OCI-LY1 (cell line): ENCODE results near the gene TIPRL.

Experiments
- H2AFZ ChIP-seq: fragments of 200-600 bp; sonication (generic), shearing (Covaris generic); 2 replicates; pipeline ENCODE4 v1.6.0; 2014; ENCODE audit warnings: antibody characterized with exemption, mild to moderate bottlenecking, low read length
- H3F3A ChIP-seq: fragments of 200-600 bp; sonication (generic), shearing (Covaris generic); 2 replicates; pipeline ENCODE4 v1.6.0; 2014; ENCODE audit warnings: mild to moderate bottlenecking, antibody characterized with exemption, low read length, moderate library complexity; ENCODE audit not compliant: insufficient read depth
- H3K27ac ChIP-seq: fragments of 200-600 bp; sonication (generic); 2 replicates; pipeline ENCODE4 v1.5.1; 2014; ENCODE audit warnings: low read length, mixed run types, mild to moderate bottlenecking, low read depth; ENCODE audit not compliant: poor library complexity, severe bottlenecking
- H3K27me3 ChIP-seq: fragments of 200-600 bp; sonication (generic); 2 replicates; pipeline ENCODE4 v1.6.0; 2014; ENCODE audit warnings: antibody characterized with exemption, mild to moderate bottlenecking, low read length, moderate library complexity; ENCODE audit not compliant: insufficient read depth
- H3K36me3 ChIP-seq: fragments of 200-600 bp; sonication (generic); 2 replicates; pipeline ENCODE4 v1.6.1; 2014; ENCODE audit warnings: mild to moderate bottlenecking, antibody characterized with exemption, low read length, moderate library complexity, mixed read lengths; ENCODE audit not compliant: insufficient read depth
- H3K4me1 ChIP-seq: fragments of 200-600 bp; sonication (generic); 2 replicates; pipeline ENCODE4 v1.5.1; 2014; ENCODE audit warnings: mild to moderate bottlenecking, low read length, moderate library complexity; ENCODE audit not compliant: insufficient read depth, severe bottlenecking
- H3K4me2 ChIP-seq: fragments of 200-600 bp; sonication (generic), shearing (Covaris generic); 2 replicates; pipeline ENCODE4 v1.6.1; 2014; ENCODE audit warnings: low read length
- H3K4me3 ChIP-seq: fragments of 200-600 bp; sonication (generic); 2 replicates; pipeline ENCODE4 v1.5.1; 2014; ENCODE audit warnings: low read length, low read depth, mild to moderate bottlenecking, mixed read lengths; ENCODE audit not compliant: poor library complexity, severe bottlenecking
- H3K79me2 ChIP-seq: fragments of 200-600 bp; shearing (Covaris generic); 2 replicates; pipeline ENCODE4 v1.6.1; 2016; ENCODE audit warnings: mixed run types, low read length, mixed read lengths; ENCODE audit not compliant: insufficient read depth
- H3K9ac ChIP-seq: fragments of 200-600 bp; sonication (generic), shearing (Covaris generic); 2 replicates; pipeline ENCODE4 v1.6.1; 2014; ENCODE audit warnings: mild to moderate bottlenecking, low read length, mixed read lengths
- H3K9me2 ChIP-seq: fragments of 200-600 bp; sonication (generic), shearing (Covaris generic); 2 replicates; pipeline ENCODE4 v1.6.1; 2014; ENCODE audit warnings: low read depth, mild to moderate bottlenecking, low read length, mixed read lengths
- H3K9me3 ChIP-seq: fragments of 200-600 bp; shearing (Covaris generic); 2 replicates; pipeline ENCODE4 v1.6.1; 2014; ENCODE audit warnings: low read length, mixed read lengths
- H4K20me1 ChIP-seq: fragments of 200-600 bp; sonication (generic), shearing (Covaris generic); 2 replicates; pipeline ENCODE4 v1.6.0; 2016; ENCODE audit warnings: mild to moderate bottlenecking, low read length; ENCODE audit not compliant: insufficient read depth
- CTCF ChIP-seq: fragments of 200-600 bp; sonication (generic), shearing (Covaris generic); IDR thresholded peaks from 2 replicates; pipeline ENCODE4 v1.5.1; 2017; ENCODE audit warnings: mild to moderate bottlenecking, antibody characterized with exemption, low read length, moderate library complexity, mixed read lengths
- EZH2 ChIP-seq: fragments of 200-600 bp; sonication (generic), shearing (Covaris generic); IDR thresholded peaks from 2 replicates; pipeline ENCODE4 v1.8.0; 2017; ENCODE audit warnings: borderline replicate concordance, mixed run types, mild to moderate bottlenecking, antibody characterized with exemption, low read length, moderate library complexity, mixed read lengths

TIPRL gene

GRCh38 chr1:168134642-168135041 lies 44.1 kb upstream of the TIPRL start:
- no peaks in the 10 kb centered on the region for H3K36me3 ChIP-seq
- H3K27ac ChIP-seq = no peak overlapping the region
- H3K4me1 ChIP-seq = peaks cover 21% of the 10 kb centered on the region
- no peak overlapping the region for H2AFZ ChIP-seq
- H3K4me3 ChIP-seq = no peak overlapping the region
- H4K20me1 ChIP-seq = no peaks in the 10 kb centered on the region
- peak overlapping the region; percentile 7; the same call in 1 of the 2 replicates for H3K4me2 ChIP-seq
- H3K9me2 ChIP-seq = no peaks in the 10 kb centered on the region
- H3K9ac ChIP-seq = no peak overlapping the region
- H3K79me2 ChIP-seq = no peaks in the 10 kb centered on the region
- H3K27me3 ChIP-seq = no peaks in the 10 kb centered on the region; the same call in 1 of the 2 replicates
- no peaks in the 10 kb centered on the region for H3F3A ChIP-seq
- H3K9me3 ChIP-seq = no peaks in the 10 kb centered on the region
- TF ChIP-seq EZH2 = no peak
- TF ChIP-seq CTCF = no peak

GRCh38 chr1:168135116-168135920 lies 43.4 kb upstream of the TIPRL start:
- Histone ChIP-seq H3K4me3 (peak overlapping the region; percentile 61), H3K9me3 (no peaks in the 10 kb centered on the region), H3K27ac (no peak overlapping the region), H3K9ac (peak overlapping the region; percentile 35; the same call in 1 of the 2 replicates), H3K9me2 (no peaks in the 10 kb centered on the region), H3F3A (no peaks in the 10 kb centered on the region), H3K4me2 (peak overlapping the region; percentile 80), H2AFZ (no peak overlapping the region), H4K20me1 (no peaks in the 10 kb centered on the region), H3K79me2 (no peaks in the 10 kb centered on the region), H3K27me3 (no peaks in the 10 kb centered on the region; the same call in 1 of the 2 replicates), H3K4me1 (peaks cover 21% of the 10 kb centered on the region), H3K36me3 (no peaks in the 10 kb centered on the region)
- TF ChIP-seq CTCF (no peak), EZH2 (no peak)

GRCh38 chr1:168135921-168136708 lies 42.6 kb upstream of the TIPRL start:
- no peak overlapping the region for H3K27ac ChIP-seq
- H3K36me3 ChIP-seq = no peaks in the 10 kb centered on the region
- no peaks in the 10 kb centered on the region for H3K9me3 ChIP-seq
- no peaks in the 10 kb centered on the region; the same call in 1 of the 2 replicates for H3K27me3 ChIP-seq
- no peak overlapping the region for H2AFZ ChIP-seq
- H3K9ac ChIP-seq = peak overlapping the region; percentile 35; the same call in 1 of the 2 replicates
- H3K4me3 ChIP-seq = peak overlapping the region; percentile 61
- peak overlapping the region; percentile 80 for H3K4me2 ChIP-seq
- H3K9me2 ChIP-seq = no peaks in the 10 kb centered on the region
- TF ChIP-seq CTCF = no peak
- no peak for TF ChIP-seq EZH2
- peaks cover 21% of the 10 kb centered on the region for H3K4me1 ChIP-seq
- H3K79me2 ChIP-seq = no peaks in the 10 kb centered on the region
- H3F3A ChIP-seq = no peaks in the 10 kb centered on the region
- no peaks in the 10 kb centered on the region for H4K20me1 ChIP-seq
